BJ (cell line): ENCODE data around the gene BLM. TPM values are rescaled to one million over a fixed set of nuclear protein-coding genes. Genes with fewer than 3 reads are reported as not detected.

ENCODE experiments used
- CTCF ChIA-PET: fragments of 350-600 bp; formaldehyde crosslinking; extraction: SDS; loops from one replicate; lab custom pipeline; 2021; ENCODE audit warnings: antibody characterized with exemption, inconsistent platforms; lab: Yijun Ruan, JAX
- POLR2A ChIA-PET: fragments of 300-600 bp; sonication (Branson Sonifier 250); formaldehyde crosslinking; extraction: SDS; loops from one replicate; lab custom pipeline; 2021; ENCODE audit warnings: antibody characterized with exemption; lab: Charles Lee
- DNase-seq: peaks from one replicate; pipeline ENCODE4 v3.0.0-alpha.2; 2011; ENCODE audit warnings: low read depth
- H3K27me3 ChIP-seq: 2 replicates; pipeline ENCODE4 v1.6.0; 2011; ENCODE audit warnings: low read length; ENCODE audit not compliant: control insufficient read depth, insufficient read depth
- H3K36me3 ChIP-seq: 2 replicates; pipeline ENCODE4 v1.5.1; 2011; ENCODE audit warnings: low read length; ENCODE audit not compliant: control insufficient read depth, insufficient read depth
- H3K4me3 ChIP-seq: 2 replicates; pipeline ENCODE4 v1.5.1; 2011; ENCODE audit warnings: low read depth, mild to moderate bottlenecking, control low read depth, low read length
- polyA plus RNA-seq: library from polyadenylated mRNA; depleted of rRNA; stranded (reverse); fragments of >200 nt; gene quantifications from 2 replicates; pipeline ENCODE4 v1.2.3, GENCODE V29; 2011
- TF ChIP-seq, protein P1 (sequence below): IDR thresholded peaks from 2 replicates; pipeline ENCODE4 v1.5.1; 2011; ENCODE audit warnings: low read depth, mild to moderate bottlenecking, control low read depth, inconsistent platforms, low read length, moderate library complexity; ENCODE audit not compliant: insufficient read depth

BLM gene
- polyA plus RNA-seq, 1 experiment, result 1.3 TPM

- Histone ChIP-seq H3K27me3 (no peaks in the 10 kb centered on the region), H3K36me3 (no peaks in the 10 kb centered on the region), H3K4me3 (no peak overlapping the region)
- TF ChIP-seq, protein P1, sequence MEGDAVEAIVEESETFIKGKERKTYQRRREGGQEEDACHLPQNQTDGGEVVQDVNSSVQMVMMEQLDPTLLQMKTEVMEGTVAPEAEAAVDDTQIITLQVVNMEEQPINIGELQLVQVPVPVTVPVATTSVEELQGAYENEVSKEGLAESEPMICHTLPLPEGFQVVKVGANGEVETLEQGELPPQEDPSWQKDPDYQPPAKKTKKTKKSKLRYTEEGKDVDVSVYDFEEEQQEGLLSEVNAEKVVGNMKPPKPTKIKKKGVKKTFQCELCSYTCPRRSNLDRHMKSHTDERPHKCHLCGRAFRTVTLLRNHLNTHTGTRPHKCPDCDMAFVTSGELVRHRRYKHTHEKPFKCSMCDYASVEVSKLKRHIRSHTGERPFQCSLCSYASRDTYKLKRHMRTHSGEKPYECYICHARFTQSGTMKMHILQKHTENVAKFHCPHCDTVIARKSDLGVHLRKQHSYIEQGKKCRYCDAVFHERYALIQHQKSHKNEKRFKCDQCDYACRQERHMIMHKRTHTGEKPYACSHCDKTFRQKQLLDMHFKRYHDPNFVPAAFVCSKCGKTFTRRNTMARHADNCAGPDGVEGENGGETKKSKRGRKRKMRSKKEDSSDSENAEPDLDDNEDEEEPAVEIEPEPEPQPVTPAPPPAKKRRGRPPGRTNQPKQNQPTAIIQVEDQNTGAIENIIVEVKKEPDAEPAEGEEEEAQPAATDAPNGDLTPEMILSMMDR, result no peak
- POLR2A ChIA-PET, result no interaction called here
- no peak for DNase-seq
- CTCF ChIA-PET, result no interaction called here
These were observed 48.8 kb downstream of the BLM start for GRCh38 chr15:90765966-90766365.

DNA sequence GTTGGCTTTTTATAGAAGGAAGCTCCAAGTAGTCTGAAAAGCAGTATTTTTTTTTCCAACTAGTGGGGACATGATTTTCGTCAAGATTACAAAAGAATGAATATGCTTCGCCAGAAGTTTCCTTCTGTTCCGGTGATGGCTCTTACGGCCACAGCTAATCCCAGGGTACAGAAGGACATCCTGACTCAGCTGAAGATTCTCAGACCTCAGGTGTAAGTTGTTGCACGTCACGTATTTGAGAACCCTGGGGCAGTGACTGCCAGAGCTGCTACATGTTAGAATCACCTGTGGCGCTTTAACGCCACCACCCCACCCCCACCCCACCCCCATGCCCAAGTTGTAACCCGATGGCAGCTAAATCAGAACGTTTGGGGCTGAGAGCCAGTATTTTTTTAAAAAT lies 52.2 kb downstream of the BLM start:
- POLR2A ChIA-PET, result no interaction called here
- Histone ChIP-seq H3K36me3 (no peaks in the 10 kb centered on the region), H3K4me3 (no peak overlapping the region), H3K27me3 (no peaks in the 10 kb centered on the region)
- DNase-seq, result no peak
- CTCF ChIA-PET, result interaction anchor here (1.2 to 1.7 kb wide), 2 partner anchors 19 to 165 kb away, joined by 3 to 4 read pairs; no protein-coding TSS in a partner anchor
- TF ChIP-seq, protein P1, result no peak

DNA sequence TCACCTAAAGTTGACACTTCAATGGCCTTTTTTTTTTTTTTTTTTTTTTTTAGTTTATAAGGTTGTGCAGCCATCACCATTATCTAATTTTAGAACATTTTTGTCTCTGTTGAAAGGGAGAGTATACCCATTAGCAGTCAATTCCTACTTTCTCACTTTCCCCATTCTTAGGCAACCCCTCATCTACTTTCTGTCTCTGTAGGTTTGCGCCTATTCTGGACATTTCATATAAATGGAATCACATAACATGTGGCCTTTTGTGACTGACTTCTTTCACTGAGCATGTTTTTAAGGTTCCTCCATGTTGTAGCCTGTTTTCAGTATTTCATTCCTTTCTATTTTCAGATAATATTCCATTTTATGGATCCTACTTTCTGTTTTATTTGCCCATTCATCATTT lies 56.3 kb downstream of the BLM start:
- POLR2A ChIA-PET, result no interaction called here
- Histone ChIP-seq H3K27me3 (no peaks in the 10 kb centered on the region), H3K4me3 (no peak overlapping the region), H3K36me3 (no peaks in the 10 kb centered on the region)
- TF ChIP-seq, protein P1, result no peak
- CTCF ChIA-PET, result no interaction called here
- DNase-seq, result no peak

DNA sequence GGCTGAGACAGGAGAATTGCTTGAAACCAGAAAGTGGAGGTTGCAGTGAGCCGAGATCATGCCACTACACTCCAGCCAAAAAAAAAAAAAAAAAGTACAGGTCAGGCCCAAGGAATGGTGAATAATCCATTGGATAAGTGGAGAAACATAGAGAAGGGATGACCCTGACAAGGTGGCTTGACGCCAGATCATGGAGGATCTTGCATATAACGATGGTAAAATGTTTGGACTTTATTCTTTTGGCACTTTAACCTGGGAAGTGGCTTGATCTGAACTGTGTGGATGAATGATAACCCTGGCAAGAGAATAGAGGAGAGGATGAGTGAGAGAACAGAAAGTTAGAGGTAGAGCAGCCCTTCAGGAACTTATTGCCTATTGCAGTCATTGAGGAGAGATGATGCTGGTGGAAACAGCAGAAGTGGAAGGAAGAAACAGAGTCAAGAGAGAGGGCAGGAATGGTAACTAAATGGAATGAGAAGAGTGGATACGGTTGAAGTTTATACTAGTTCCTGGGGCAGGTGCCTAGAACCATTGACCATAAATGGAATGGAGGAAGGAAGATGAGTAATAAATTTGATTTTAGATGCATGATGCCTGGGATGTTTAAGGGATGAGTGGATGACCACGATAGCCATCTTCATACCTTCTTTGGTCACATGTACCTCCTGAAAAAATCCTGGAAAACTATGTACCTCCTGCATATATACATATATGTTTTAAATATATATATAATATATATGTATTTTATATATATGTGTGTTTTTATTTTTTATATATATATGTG lies 57.8 kb downstream of the BLM start:
- POLR2A ChIA-PET, result no interaction called here
- Histone ChIP-seq H3K36me3 (no peaks in the 10 kb centered on the region), H3K4me3 (no peak overlapping the region), H3K27me3 (no peaks in the 10 kb centered on the region)
- CTCF ChIA-PET, result interaction anchor here (0.6 kb wide), 1 partner anchor 85 kb away, joined by 6 read pairs; no protein-coding TSS in a partner anchor
- peak; percentile 32 for DNase-seq
- TF ChIP-seq, protein P1, result no peak

GRCh38 chr15:90780916-90781315 lies 63.8 kb downstream of the BLM start:
- TF ChIP-seq, protein P1, result no peak
- CTCF ChIA-PET, result no interaction called here
- H3K27me3 ChIP-seq, result no peaks in the 10 kb centered on the region
- H3K4me3 ChIP-seq, result no peak overlapping the region
- POLR2A ChIA-PET, result no interaction called here
- DNase-seq, result no peak
- H3K36me3 ChIP-seq, result no peaks in the 10 kb centered on the region
